Smooth muscle cell of the brain vasculature (primary cell): ENCODE measurements around the gene MYOF.
"Not testable (repeated sequence)": the region's sequence is repeated elsewhere in the genome, so short reads cannot be mapped to it uniquely, and the experiment has no call there.

Experiments
- DNase-seq: peaks from one replicate; pipeline ENCODE4 v3.0.0-alpha.2; 2012; ENCODE audit warnings: low read depth, low spot score

The MYOF gene

DNA sequence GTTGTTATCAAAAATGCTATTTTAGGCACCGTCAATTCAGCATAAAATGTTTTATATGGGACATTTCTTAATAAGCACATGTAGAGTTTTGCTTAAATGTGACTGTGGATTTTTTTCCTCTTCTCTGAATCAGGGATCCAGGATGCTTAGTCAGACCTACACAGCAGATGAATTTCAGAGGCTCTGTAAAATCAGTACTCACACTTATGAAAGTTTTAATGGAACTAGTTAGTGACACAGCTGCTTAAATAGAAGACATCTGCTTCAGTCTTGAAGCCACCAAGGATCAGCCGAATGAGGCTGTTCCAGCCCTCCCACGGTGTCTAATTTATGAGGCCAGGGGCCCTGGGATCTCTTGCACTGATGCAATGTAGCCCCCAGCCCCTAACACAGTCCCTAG lies 136.0 kb downstream of the MYOF start:
- no peak for DNase-seq

DNA sequence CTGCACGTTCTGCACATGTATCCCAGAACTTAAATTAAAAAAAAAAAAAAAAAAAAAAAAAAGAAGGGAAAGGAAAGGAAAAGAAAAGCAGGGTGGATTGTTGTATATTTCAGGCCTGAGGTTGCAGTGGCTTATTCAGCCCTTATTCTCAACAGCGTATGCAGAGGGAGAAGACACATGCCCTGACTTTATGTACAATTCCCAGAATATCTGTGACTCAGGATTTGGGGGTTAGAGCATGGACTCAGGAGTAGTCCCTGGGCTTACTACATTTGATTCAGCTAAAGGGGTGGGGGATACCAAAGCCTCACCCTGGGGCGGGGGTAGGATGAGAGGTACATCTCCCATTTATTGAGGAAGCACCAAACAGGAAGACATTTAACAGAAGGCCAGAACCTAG lies 137.4 kb downstream of the MYOF start:
- DNase-seq: no peak

GRCh38 chr10:93342921-93343320 lies 139.2 kb downstream of the MYOF start:
- no peak for DNase-seq

DNA sequence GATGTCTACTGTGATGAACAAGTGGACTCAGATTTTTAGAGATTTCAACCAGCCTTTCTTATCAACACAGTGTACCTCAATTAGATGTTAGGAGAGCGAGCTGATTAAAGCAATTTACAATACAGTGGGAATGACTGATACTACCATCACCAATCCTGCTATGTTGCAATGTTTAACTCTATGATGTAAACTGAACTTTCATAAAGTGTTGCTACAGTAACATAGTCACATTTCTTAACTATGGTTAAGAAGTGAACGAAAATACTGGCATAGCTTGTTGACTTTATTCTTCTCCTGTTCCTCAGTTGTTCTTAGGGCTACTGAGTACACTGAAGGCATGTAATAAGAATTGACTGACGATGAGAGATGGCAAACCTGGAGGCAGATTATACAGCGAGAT lies 139.8 kb downstream of the MYOF start:
- no peak for DNase-seq

- no peak for DNase-seq
Measured at GRCh38 chr10:93337309-93337721, 144.8 kb downstream of the MYOF start.

DNA sequence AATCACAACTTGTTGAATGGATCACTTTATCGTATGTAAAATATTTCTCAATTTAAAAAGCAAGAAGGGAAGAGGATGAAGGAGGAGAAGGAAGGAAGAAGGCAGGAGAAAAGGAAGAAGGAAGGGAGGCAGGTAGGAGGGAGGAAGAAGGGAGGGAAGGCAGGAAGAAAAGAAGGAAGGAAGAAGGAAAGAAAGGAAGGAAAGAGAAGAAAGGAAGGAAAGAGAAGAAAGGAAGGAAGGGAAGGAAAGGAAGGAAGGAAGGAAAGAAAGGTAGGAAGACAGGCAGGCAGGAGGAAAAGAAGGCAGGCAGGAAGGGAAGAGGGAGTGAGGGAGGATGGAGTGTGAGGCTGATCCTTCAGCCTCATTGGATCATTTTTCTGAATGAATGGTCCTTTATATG lies 145.5 kb downstream of the MYOF start:
- DNase-seq: no peak

DNA sequence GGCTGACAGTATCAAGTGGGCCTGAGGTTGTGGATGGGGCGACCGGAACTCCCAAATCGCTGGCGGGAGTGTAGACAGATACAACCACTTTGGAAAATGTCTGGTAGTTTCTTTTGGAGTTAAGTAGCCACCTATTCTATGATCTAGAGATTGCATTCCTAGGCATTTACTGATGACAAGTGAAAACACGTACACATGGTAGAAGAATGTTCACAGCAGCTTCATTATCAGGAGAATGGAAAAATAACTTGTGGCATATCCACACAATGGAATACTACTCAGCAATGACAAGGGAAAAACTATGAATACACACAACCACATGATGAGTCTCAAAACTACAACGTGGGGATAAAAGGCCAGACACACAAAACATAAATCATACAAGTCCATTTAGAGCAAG lies 146.0 kb downstream of the MYOF start:
- no peak for DNase-seq

- DNase-seq: no peak
Measured at GRCh38 chr10:93334901-93335327, 147.2 kb downstream of the MYOF start.

DNA sequence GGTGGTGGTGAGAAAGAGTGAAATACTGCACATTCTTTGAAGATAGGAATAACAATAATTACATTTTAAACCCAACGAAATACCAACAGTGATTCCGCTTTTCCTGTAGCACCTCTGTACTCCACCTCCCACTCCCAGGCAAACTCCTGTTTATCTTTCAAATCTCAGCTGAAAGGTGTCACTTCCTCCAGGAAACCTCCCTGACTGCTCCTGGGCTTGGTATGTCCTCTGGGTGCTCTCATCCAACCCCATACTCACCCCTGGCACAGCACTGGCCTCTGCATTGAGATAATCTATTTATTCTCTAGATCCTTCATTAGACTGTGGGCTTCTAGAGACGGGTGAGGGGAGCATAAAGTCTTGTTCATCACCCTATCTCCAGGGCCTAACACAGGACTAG lies 148.0 kb downstream of the MYOF start:
- no peak for DNase-seq

DNA sequence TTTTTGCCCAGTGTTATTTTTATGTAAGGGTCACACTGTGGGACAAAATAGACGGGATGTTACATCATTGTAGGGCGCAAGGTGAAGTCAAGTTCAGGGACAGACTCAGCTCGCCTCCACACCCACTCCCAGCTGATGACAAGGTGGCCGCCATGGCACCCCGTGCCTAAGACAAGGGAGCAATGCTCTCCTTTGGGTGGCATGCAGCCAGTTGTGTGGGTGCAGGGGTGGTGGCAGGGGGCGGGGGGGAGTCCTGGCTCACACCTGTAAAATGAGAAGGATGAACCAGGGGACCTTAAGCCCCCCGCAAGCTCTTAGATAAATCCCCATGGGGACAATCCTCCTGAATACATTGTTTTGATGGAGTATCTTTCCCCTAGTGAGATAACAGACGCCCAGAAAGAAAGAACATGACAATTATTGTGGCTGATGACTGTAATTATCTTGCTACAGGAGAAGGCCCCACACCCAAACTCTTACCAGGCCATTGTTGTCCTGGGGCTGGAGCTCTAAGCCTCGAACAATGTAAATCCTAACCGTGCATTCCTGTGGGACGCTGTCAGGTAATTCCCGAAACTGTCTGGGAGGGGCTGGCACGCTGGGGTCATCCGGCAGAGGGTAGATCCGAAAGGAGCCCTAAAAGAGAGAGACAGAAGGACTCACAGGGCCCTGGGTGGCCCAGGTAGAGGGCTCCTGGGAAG lies 148.7 kb downstream of the MYOF start:
- DNase-seq: no peak

GRCh38 chr10:93330824-93331223 lies 151.3 kb downstream of the MYOF start:
- no peak for DNase-seq

- DNase-seq: no peak
Measured at GRCh38 chr10:93319896-93320295, 162.2 kb downstream of the MYOF start.

- no peak for DNase-seq
Measured at GRCh38 chr10:93319096-93319495, 163.0 kb downstream of the MYOF start.

GRCh38 chr10:93315246-93315645 lies 166.9 kb downstream of the MYOF start:
- no peak for DNase-seq

DNA sequence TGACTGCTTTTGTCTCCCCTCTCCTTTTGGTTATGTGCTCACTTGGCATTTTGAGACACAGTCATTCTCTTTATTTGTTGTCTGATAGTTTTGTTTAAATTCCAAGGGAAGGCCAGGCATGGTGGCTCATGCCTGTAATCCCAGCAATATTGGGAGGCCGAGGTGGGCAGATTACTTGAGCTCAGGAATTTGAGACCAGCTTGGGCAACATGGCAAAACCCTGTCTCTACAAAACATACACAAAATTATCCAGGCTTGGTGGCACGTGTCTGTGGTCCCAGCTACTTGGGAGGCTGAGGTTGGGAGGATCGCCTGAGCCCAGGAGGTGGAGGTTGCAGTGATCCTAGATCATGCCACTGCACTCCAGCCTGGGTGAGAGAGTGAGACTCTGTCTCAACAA lies 167.5 kb downstream of the MYOF start:
- DNase-seq: not testable (repeated sequence)

DNA sequence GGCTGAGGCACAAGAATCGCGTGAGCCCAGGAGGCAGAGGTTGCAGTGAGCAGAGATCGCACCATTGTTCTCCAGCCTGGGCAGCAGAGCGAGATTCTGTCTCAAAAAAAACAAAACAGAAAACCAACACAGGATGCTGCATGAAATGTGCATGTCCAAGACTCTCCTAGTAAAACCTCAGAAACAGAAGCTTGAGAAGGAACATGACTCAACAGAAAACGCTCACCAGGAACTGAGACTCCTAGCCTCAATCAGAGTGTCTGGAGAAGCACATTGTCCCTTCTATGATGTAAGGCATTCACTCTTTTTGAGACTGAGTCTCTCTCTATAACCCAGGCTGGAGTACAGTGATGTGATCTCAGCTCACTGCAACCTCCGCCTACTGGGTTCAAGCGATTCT lies 168.3 kb downstream of the MYOF start:
- no peak for DNase-seq

DNA sequence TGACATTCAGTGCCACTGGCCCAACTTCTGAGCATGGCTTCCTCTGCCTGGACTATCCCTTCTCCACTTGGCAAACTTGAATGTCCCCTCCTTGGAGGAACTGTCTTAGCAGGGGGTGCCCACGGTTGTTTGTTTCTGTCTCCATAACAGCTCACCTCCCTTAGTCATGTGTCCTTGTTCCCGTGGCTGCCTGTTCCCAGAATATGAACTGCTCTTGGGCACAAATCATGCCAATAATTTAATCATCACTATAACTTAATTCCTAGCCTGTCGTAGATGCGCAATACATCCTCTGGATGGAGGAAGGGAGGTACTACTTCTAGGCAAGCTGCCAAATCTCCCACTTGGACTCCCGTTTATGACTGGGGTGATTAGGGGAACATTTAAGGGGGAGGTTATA lies 173.1 kb downstream of the MYOF start:
- DNase-seq: no peak

DNA sequence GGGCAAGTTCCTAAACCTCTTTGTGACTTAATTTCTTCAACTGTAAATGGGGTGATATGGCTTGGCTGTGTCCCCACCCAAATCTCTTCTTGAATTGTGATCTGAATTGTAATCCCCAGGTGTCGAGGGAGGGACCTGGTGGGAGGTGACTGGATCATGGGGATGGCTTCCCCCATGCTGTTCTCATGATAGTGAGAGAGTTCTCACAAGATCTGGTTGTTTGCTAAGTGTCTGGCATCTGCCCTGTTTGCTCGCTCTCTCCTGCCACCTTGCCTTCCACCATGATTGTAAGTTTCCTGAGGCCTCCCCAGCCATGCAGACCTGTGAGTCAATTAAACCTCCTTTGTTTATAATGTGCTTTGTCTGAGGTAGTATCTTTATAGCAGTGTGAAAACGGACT lies 177.0 kb downstream of the MYOF start:
- no peak for DNase-seq

DNA sequence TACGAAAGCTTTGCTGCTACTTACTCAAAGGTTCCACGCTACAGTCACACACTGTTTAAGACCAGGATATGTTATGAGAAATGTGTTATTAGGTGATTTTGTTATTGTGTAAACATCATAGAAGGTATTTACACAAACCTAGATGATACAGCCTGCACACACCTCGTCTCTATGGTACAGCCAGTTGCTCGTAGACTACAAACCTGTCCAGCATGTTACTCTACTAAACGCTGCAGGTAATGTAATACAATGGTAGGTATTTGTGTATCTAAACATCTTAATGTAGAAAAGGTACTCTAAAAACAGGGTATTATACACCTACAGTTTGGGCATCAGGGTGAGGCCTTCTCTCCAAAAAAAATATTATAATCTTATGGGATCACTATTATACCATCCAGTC lies 181.2 kb downstream of the MYOF start:
- no peak for DNase-seq

GRCh38 chr10:93300288-93300917 lies 181.7 kb downstream of the MYOF start:
- no peak for DNase-seq

DNA sequence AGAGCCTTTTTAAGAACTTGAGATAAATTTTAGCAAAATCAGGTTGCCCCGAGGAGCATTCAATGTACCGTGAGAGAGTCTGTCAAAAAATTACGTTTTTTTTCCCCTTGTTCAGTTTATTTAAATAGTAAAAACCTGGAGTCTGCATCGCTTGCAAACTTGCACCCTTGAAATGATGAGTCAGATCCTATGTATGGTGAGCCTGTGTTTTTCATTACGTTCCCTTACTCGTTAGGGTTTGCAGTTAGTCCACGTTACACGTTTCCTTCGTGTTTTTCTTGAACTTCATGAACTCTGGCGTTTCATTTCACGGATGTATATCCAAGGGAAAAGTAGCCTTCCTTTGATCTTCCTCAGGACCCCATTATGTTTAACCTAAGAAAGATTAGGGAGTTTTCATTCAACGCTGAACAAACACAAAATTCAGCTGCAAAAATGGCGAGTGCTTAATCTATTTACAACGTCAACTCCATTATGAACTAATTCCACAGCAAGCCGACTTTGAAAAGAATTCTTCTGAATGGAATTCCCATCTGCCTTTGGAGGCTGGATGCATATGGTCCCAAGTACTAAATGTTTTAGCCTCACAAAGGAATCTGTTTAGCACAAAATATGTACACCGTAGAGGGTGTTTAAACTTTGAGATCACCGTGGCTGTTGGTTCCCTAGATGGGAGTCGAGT lies 182.4 kb downstream of the MYOF start:
- DNase-seq: no peak

GRCh38 chr10:93299195-93299594 lies 182.9 kb downstream of the MYOF start:
- DNase-seq: no peak

- DNase-seq: no peak
Measured at GRCh38 chr10:93296151-93296550, 186.0 kb downstream of the MYOF start.
